Measurements from ENCODE around the gene CTAG1A. TPM values are rescaled to one million over a fixed set of nuclear protein-coding genes. Genes with fewer than 3 reads are reported as not detected.
"Not testable (repeated sequence)": the region's sequence is repeated elsewhere in the genome, so short reads cannot be mapped to it uniquely, and the experiment has no call there.

The CTAG1A gene
- total RNA-seq (2021) (not detected in 2 replicates), Bru-seq, nascent RNA (not detected), BruChase-seq, experiment 1, labeled RNA remaining after a 2-hour chase (not detected), BruChase-seq, experiment 2, labeled RNA remaining after a 6-hour chase (not detected)
- long read RNA-seq: 0 reads

DNA sequence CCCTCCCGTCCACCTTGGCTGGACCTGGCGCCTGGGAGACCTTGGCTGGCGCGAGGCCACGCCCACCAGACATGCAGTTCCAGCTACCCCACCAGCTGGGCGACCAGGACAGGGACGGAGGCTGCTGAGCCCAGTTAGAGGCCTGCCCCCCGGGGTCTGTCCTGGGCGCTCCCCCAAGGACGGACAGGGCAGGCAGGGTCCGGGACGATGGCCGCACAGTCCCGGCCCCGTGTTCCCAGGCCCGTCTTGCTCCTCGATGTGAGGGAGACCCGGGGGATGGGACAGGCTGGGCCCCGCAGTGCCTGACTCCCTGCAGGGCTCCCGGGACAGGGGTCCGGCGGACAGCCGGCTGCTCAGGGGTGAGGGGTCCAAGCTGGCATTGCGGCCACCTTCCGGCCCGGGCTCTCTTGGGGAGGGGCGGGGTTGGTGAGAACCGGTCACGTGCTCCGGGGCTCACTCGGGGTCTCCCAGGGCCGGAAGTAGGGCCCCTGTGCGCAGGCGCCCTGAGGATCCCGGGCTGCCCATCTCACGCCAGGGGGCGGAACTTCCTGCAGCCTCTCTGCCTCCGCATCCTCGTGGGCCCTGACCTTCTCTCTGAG is at the start of gene CTAG1A:
CTAG1A (plus strand) TSS at position 549 of the 599 bp plus-strand sequence. CDS start 74 bp downstream, outside the sequence.
- POLR2A ChIA-PET (ENCODE audit: low non-redundant PET); H3K4me3 ChIP-seq (ENCODE audit: low read depth, low read length, poor library complexity, severe bottlenecking); H3K27me3 ChIP-seq (replicated peaks; ENCODE audit: insufficient read depth, low read depth, low read length, poor library complexity); H3K4me1 ChIP-seq (ENCODE audit: insufficient read depth, low read length, poor library complexity, severe bottlenecking); H3K27ac ChIP-seq (ENCODE audit: low read depth, low read length, poor library complexity, severe bottlenecking); H3K9me3 ChIP-seq (ENCODE audit: low read depth, low read length, poor library complexity, severe bottlenecking); H3K36me3 ChIP-seq (ENCODE audit: insufficient read depth, low read length, poor library complexity, severe bottlenecking); CTCF ChIA-PET; BruUV-seq (replicated peaks); intact Hi-C loops (cut with micrococcal nuclease; ENCODE audit: unreplicated experiment); DNase-seq (ENCODE audit: low spot score): not testable (repeated sequence)

DNA sequence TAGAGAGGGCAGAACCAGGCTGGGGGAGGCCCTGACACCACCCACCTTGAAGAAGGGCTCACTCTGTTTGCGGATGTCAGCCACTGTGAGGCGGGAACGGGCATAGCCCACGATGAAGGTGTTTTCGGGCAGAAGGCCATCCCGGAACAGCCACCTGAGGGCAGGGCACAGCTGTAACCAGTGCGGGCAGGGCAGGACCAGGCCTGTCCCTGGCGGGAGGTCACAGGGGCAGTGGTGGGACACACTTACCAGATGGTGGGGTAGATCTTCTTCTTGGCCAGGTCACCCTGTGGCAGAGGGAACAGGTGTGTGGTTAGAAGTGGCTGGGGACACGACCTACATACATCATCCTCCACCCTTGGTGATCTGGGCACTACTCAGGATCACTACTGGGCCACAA is 49.0 kb upstream of the CTAG1A start:
- no TSS peak for BruUV-seq (replicated peaks)
- no peaks in the 10 kb centered on the region for H3K9me3 ChIP-seq (ENCODE audit: low read depth, low read length, poor library complexity, severe bottlenecking)
- no peak for DNase-seq (ENCODE audit: low spot score)
- peaks cover 16% of the 10 kb centered on the region for H3K36me3 ChIP-seq (ENCODE audit: insufficient read depth, low read length, poor library complexity, severe bottlenecking)
- intact Hi-C loops (cut with micrococcal nuclease; ENCODE audit: unreplicated experiment): loop anchor here (1.0 to 10.0 kb wide), 4 partner anchors 164 to 1581 kb away; partner anchors contain the start of gene RENBP
- H3K4me1 ChIP-seq (ENCODE audit: insufficient read depth, low read length, poor library complexity, severe bottlenecking): peaks cover 4% of the 10 kb centered on the region
- no peaks in the 10 kb centered on the region for H3K27me3 ChIP-seq (replicated peaks; ENCODE audit: insufficient read depth, low read depth, low read length, poor library complexity)
- TF ChIP-seq, protein P1, sequence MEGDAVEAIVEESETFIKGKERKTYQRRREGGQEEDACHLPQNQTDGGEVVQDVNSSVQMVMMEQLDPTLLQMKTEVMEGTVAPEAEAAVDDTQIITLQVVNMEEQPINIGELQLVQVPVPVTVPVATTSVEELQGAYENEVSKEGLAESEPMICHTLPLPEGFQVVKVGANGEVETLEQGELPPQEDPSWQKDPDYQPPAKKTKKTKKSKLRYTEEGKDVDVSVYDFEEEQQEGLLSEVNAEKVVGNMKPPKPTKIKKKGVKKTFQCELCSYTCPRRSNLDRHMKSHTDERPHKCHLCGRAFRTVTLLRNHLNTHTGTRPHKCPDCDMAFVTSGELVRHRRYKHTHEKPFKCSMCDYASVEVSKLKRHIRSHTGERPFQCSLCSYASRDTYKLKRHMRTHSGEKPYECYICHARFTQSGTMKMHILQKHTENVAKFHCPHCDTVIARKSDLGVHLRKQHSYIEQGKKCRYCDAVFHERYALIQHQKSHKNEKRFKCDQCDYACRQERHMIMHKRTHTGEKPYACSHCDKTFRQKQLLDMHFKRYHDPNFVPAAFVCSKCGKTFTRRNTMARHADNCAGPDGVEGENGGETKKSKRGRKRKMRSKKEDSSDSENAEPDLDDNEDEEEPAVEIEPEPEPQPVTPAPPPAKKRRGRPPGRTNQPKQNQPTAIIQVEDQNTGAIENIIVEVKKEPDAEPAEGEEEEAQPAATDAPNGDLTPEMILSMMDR (conservative IDR thresholded peaks at IDR 0.05; ENCODE audit: low read depth, low read length): no peak
- no peak for TF ChIP-seq EZH2 (IDR thresholded peaks at IDR 0.05; ENCODE audit: borderline replicate concordance, low read depth, low read length, poor library complexity, severe bottlenecking)
- no peak overlapping the region for H3K27ac ChIP-seq (ENCODE audit: low read depth, low read length, poor library complexity, severe bottlenecking)
- POLR2A ChIA-PET (ENCODE audit: low non-redundant PET): no interaction called here
- CTCF ChIA-PET: no interaction called here
- no peak overlapping the region for H3K4me3 ChIP-seq (ENCODE audit: low read depth, low read length, poor library complexity, severe bottlenecking)

DNA sequence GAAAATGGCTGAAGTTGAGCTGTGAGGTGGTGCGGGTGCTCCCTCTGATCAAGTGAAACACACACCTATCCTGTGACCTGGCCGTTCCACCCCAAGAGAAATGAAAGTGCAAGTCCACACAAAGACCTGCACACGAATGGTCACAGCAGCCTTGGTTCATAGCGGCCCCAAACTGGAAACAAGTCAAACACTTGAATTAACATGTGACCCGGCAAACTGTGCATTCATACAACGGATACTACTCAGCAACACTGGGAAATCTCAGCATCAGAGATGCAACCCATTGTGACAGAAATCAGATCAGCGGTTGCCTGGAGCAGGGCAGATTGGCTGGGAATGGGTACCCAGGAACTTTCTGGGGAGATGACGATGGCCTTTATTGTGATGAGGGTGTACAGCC is 45.9 kb upstream of the CTAG1A start:
- no peak for DNase-seq (ENCODE audit: low spot score)
- POLR2A ChIA-PET (ENCODE audit: low non-redundant PET): no interaction called here
- TF ChIP-seq EZH2 (IDR thresholded peaks at IDR 0.05; ENCODE audit: borderline replicate concordance, low read depth, low read length, poor library complexity, severe bottlenecking): no peak
- TF ChIP-seq, protein P1 (conservative IDR thresholded peaks at IDR 0.05; ENCODE audit: low read depth, low read length): no peak
- Histone ChIP-seq H3K36me3 (ENCODE audit: insufficient read depth, low read length, poor library complexity, severe bottlenecking) (peaks cover 7% of the 10 kb centered on the region), H3K9me3 (ENCODE audit: low read depth, low read length, poor library complexity, severe bottlenecking) (no peaks in the 10 kb centered on the region), H3K27me3 (replicated peaks; ENCODE audit: insufficient read depth, low read depth, low read length, poor library complexity) (no peaks in the 10 kb centered on the region), H3K4me3 (ENCODE audit: low read depth, low read length, poor library complexity, severe bottlenecking) (no peak overlapping the region), H3K4me1 (ENCODE audit: insufficient read depth, low read length, poor library complexity, severe bottlenecking) (peaks cover 15% of the 10 kb centered on the region), H3K27ac (ENCODE audit: low read depth, low read length, poor library complexity, severe bottlenecking) (no peak overlapping the region)
- intact Hi-C loops (cut with micrococcal nuclease; ENCODE audit: unreplicated experiment): loop anchor here (10.0 kb wide), 2 partner anchors 594 to 1584 kb away; partner anchors contain the start of gene RENBP
- BruUV-seq (replicated peaks): no TSS peak
- CTCF ChIA-PET: no interaction called here

DNA sequence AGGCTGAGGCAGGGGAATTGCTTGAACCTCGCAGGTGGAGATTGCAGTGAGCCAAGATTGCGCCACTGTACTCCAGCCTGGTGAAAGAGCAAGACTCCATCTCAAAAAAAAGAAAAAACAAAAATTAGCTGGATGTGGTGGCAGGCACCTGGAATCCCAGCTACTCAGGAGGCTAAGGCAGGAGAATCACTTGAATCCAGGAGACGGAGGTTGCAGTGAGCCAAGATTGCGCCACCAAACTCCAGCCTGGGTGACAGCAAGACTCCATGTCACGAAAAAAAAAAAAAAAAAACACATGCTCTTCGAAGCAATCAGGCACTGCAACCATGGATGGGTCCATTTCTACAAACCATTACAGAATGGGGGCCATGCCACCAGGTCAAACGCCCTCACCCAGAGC is 44.6 kb upstream of the CTAG1A start:
- H3K36me3 ChIP-seq (ENCODE audit: insufficient read depth, low read length, poor library complexity, severe bottlenecking); H3K27ac ChIP-seq (ENCODE audit: low read depth, low read length, poor library complexity, severe bottlenecking); H3K4me3 ChIP-seq (ENCODE audit: low read depth, low read length, poor library complexity, severe bottlenecking); H3K9me3 ChIP-seq (ENCODE audit: low read depth, low read length, poor library complexity, severe bottlenecking); DNase-seq (ENCODE audit: low spot score); CTCF ChIA-PET; POLR2A ChIA-PET (ENCODE audit: low non-redundant PET); H3K27me3 ChIP-seq (replicated peaks; ENCODE audit: insufficient read depth, low read depth, low read length, poor library complexity); BruUV-seq (replicated peaks): not testable (repeated sequence)
- peaks cover 16% of the 10 kb centered on the region for H3K4me1 ChIP-seq (ENCODE audit: insufficient read depth, low read length, poor library complexity, severe bottlenecking)
- intact Hi-C loops (cut with micrococcal nuclease; ENCODE audit: unreplicated experiment): loop anchor here (10.0 kb wide), 1 partner anchor 204 kb away; no protein-coding TSS in a partner anchor

All from A673 (cell line).